ENCODE measurements around the gene NDC80.

GRCh38 chr18:2654928-2655177, 83.5 kb downstream of the NDC80 start:
- TF ChIP-seq POLR2AphosphoS5 (IDR thresholded peaks at IDR 0.05; ENCODE audit: insufficient read depth in 1 of 2, low read depth in 1 of 2) (no peak), POLR2A (IDR thresholded peaks at IDR 0.05) (no peak), CTCF (IDR thresholded peaks at IDR 0.05) (no peak)

Data from vagina (tissue), 2 donors.